ENCODE results near the gene LDB2.

- no peak for TF ChIP-seq CTCF (IDR thresholded peaks at IDR 0.05; ENCODE audit: insufficient read depth, low read depth, low read length)
- TF ChIP-seq EZH2 (IDR thresholded peaks at IDR 0.05; ENCODE audit: insufficient read depth, low read length): no peak
Measured at GRCh38 chr4:16574981-16575380, 323.5 kb downstream of the LDB2 start.

Measured in astrocyte (in vitro differentiated cells and primary cell).